HG03066 (cell line): ENCODE data around the gene RAD23A.

Source experiments
- ATAC-seq: cut with Tn5 transposase; IDR thresholded peaks from one replicate; pipeline ENCODE4 v1.9.1; 2021; ENCODE audit warnings: low read depth; ENCODE audit not compliant: unreplicated experiment

Gene RAD23A

DNA sequence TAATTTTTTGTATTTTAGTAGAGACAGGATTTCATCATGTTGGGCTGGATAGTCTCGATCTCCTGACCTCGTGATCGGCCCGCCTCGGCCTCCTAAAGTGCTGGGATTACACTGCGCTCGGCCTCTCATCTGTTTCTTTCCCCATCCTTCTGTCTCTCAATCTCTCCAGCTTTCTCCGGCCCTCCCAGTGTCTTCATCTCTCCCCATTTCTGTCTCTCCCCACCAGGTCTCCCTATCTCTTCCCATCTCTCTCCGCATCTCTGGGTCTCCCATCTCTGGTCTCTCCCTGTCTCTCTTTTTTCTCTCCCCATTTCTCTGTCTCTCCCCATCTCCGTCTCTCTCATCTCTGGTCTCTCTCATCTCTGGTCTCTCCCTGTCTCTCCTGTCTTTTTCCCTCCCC is 37.4 kb downstream of the RAD23A start:
- no peak for ATAC-seq

DNA sequence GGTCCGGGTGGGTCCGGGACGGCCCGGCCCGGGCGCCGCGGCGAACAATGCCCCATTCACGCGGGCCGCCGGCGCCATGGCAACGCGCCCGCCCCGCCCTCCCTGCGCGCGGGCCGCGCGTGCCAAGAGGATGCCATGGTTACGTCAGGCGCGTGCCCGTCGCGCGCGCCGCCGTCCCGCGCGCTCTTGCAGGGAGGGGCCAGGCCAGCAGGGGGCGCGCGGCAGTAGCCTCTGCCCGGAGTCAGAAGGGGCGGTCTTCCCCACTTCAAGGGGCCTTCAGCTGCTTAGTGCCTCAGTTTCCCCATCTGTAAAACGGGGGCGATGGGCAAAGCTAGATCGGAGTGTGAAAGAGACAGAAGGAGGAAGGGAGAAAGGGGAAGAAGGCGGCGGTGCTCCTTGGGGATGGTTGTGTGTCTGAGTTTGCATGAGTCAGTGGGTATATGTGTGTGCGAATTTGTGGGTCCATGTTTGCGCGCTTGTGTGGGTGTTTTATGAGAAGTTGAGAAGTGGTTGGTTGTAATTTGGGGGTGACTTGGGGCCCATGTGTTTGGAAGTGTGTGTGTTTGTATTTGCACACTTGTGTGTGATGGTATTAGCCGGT is 38.0 kb downstream of the RAD23A start:
- ATAC-seq, result no peak

DNA sequence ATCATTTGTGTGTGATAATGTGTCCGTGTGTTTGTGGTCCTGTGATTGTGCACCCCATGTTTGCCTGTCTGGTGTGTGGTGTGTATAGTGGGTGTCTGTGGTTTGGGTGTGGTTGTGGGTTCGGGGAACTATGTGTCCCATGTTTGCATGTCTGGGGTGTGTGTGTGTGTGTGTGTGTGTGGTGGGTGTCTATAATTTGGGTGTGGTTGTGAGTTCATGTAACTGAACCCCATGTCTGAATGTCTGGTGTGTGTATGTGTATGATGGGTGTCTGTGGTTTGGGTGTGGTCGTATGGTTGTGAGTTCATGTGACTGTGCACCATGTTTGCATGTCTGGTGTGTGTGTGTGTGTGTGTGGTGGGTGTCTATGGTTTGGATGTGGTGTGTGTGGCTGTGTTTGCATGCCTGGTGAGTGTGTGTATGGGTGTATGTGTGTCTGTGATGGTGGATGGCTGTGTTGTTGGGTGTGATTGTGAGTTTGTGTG is 38.5 kb downstream of the RAD23A start:
- no peak for ATAC-seq

DNA sequence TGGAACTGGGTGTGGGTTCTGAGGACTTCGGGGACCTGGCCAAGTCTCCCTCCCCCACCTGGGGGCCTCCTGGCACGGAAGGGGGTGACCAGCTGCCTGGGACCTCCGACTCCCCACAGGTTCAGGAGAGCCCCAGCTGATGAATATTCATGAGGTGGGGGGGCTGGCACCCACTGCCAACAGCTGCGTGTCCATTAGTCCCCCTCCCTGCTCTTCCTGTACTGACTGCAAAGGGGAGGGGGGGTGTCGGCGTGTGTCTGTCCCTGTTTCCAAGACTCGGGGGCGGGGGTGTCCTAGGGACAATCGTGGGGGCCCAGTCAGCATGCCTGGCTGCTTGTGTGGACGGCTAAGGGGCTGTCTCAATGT is 39.0 kb downstream of the RAD23A start:
- no peak for ATAC-seq

DNA sequence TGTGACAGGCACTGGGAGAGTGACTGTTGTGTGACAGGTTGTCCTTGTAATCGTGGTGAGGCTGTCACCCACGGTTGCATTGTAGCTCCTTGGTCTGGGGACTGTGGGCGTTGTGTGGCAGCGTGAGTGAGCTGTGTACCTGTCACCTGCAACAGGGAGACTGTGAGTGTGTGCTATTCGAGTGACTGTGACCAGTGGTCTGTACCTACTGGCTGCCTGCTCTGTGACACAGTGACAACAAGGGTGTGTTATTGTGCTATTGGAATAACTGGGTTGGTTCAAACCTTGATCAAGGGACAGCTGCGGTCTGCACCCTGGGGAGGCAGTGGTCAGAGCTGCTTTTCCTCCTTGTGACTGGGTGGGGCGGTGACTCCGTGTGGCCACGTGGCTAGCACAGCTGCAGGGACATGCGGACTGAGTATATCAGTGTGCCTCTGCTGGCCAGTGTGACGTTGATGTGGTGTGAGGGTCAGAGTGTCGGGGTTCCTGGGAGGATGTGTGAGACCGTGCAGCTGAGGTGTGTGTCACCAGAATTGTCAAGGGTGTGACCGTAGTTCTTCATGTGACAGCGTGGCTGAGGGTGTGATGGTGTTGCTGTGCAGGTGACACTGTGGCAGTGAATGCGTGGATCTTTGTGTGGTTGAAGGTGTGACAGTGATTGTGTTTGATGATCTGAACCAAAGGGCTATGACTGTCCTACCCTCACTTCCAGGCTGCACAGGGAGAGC is 39.6 kb downstream of the RAD23A start:
- ATAC-seq, result no peak

DNA sequence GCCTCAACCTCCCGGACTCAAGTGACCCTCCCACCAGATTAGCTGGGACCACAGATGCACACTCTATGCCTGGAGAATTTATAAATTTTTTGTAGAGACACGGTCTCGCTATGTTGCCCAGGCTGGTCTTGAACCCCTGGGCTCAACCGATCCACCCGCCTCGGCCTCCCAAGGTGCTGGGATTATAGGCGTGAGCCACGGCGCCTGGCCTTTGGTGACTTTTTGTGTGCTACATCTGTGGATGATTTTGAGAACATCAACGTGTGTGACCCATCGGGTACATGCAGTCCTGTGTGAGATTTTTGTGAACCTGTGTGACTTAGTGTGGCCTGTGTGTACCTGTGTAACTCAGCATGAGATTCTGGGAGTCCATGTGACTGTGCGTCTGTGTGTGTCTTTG is 41.1 kb downstream of the RAD23A start:
- ATAC-seq, result no peak

DNA sequence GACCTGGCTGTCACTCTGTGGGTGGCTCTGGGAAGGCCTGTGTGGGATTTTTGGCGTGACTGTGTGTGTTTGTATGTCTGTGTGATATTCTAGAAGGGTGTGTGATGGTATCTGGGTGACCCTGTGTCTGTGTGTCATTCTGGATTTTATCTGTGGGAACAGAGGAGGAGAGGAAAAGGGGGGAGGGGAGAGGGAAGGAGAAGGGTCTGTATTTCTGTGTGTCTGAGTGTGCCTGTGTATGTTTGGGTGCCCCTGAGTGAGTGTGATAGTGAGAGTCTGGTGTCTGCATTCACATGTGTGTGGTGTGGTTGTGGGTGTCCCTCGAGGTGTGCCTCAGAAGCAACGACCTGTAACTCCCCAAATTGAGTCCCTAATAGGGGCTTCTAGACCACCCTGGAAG is 41.5 kb downstream of the RAD23A start:
- ATAC-seq, result no peak

DNA sequence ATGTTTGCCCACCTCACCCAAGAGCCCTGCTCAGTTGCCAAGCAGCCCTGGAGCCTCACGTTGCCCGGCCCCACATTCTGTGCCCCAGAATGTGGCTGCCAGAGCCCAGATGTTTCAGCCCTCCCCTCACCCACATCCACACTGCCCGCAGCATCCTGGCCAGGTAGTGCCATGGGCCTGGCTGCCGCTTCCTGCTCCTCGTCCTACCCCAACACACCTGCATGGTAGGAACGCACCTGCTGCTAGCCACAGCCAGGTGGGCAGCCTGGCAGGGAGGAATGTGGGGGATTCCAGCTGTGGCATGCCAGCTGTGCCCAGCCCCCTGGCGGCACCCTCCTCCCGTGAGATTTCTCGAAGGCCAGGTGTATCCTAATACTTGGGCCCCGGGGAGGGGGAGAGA is 42.1 kb downstream of the RAD23A start:
- ATAC-seq, result no peak

DNA sequence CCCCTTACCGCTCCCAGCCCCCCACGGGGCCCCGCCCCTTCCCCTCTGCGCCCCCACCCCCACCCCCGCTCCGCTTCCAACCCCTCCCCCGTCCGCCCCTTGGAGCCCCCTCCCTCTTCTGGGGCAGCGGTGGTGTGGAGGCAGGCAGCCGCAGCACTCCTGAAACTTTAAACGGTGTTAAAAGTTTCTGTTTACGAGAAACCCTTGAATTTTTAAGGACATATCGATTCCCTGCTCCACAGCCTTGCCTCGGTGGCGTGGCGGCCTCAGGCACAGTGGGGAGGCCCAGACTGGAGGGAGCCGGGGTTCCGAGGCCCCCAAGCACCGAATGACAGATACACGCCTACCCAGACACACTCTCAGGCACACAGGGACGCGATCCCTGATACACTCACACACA is 44.8 kb downstream of the RAD23A start:
- ATAC-seq, result no peak

DNA sequence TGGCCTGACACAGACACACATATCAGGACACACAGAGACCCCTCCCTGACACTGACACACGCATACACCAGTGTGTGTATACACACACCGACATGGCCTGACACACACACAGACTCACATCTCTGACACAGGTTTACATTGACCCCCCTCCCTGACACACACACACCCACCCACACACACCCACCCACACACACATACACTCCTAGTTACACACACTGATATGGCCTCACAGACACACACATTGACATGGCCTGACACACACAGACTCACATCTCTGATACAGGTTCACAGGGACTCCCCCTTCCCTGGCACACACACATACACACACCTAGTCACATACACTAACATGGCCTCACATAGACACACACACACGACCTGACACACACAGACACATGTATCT is 45.2 kb downstream of the RAD23A start:
- ATAC-seq, result no peak

DNA sequence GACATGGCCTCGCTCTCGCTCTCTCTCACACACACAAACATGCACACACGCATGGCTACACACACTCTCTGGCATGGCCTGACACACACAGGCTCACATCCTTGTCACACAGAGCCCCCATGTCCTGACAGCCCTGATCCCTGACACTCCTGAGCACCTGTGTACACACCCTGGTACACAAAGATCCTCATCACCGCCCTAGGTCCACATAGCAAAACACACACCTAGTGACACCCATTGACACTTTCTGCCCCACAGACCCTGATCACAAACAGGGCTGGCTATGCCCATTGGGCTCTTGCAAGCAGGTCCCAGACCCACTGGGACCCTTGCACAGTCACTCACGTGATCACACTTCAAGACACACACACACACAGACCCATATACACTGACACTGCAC is 45.6 kb downstream of the RAD23A start:
- ATAC-seq, result no peak

DNA sequence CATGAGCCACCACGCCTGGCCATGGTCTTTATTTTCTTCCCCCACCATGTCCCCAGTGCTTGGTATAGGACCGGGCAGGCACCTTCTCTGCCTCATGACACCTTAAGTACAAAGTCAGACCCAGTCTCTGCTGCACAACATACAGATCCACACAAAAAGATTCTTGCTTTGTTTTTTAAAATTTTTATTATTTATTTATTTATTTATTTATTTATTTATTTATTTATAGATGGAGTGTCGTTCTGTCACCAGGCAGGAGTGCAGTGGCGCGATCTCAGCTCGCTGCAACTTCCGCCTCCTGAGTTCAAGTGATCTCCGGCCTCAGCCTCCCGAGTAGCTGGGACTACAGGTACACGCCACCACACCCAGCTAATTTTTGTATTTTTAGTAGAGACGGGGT is 47.1 kb downstream of the RAD23A start:
- ATAC-seq, result no peak

DNA sequence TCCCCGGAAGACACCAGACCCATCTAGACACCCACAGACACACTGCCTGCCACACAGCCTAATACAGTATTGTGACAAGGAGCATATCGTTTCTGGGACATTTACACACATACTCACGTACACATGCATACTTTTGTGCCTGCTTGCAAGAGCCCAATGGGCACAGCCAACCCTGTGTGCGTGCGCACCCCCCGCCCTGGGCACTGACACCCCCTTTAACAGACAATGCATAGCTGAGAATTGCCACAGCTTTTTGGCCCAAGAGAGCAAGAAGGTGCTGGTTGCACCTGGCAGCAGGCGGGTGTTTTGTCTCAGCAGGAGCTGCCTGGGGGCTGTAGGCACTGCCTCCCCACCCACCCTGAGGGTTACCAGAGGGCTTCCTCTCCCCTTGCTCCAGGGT is 47.9 kb downstream of the RAD23A start:
- no peak for ATAC-seq

DNA sequence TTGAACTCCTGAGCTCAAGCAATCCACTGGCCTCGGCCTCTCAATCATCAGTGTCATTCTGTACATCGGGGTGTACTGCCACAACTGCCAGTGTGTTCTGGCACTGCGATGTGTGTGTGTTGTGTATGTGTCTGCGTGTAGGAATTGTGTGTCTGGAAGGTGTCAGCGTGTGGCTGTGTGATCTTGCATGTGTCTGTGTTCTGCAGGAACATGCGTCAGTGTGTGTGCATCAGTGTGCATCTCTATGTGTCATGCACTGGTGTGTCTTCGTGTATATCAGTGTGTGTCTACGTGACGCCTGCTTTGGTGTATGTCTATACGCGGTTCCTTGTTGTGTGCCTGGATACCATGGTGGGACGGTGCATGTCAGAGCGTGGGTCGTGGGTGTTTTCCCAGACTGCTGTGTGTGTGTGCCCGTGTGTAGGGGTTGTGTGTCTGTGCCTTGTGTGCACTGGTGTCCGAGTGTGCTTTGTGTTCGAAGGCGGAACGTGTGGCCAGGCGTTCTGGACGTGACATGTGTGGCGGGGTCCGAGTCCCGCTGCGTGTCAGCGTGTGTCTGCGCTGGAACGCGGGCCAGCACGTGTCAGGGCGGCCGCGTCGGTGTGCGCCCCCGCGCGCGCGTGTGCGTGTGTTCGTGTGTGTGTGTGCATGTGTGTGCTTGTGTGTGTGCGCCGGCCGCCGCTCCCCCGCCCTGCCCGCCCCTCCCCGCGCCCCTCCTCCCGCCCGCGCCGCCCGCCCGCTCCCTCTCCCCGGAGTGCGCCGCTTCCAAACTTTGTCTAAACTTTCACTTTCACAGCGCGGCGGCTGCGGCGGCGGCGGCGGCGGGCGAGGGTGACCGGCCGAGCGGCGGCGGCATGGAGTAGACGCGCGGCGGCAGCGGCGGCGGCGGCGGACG is 49.3 kb downstream of the RAD23A start, which contains the start of gene NFIX:
NFIX (plus strand) TSS at position 775 of the 895 bp plus-strand sequence. CDS start 363 bp downstream, outside the sequence.
- ATAC-seq, result no peak

DNA sequence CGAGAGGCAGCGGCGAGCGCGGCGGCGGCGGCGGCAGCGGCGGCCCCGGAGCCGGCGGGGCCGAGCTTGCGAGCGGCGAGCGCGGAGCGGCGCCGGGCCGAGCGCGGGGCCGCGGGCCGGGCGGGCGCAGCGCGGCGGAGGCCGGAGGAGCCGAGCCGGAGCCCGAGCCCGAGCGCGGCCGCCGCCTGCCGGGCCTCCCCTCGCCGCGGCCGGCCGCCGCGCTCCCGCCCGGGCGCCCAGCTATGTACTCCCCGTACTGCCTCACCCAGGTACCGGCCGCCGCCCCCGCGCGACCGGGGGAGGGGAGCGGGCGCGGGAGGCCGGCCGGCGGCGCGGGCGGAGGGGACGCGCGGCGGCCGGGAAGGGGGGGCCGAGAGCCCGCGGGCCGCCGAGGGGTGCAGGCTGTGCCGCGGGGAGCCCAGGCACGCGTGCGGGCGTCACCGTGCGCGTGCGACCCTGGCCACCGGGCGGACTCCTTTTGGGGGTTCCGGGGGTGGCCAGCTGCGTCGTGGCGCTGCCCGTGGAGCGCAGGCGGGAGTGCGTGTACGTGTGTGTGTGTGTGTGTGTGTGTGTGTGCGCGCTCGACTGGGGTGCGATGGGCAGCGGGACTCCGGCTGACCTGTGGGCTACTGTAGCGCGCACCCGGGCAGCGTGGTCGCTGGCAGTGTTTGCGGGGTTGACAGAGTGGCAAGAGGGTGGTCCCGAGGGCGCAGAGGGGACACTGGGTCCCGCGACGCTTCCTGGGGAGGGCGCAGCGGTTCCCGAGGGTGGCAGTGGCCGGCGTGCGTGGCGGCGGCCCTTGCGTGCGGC is 50.1 kb downstream of the RAD23A start:
- ATAC-seq, result no peak

DNA sequence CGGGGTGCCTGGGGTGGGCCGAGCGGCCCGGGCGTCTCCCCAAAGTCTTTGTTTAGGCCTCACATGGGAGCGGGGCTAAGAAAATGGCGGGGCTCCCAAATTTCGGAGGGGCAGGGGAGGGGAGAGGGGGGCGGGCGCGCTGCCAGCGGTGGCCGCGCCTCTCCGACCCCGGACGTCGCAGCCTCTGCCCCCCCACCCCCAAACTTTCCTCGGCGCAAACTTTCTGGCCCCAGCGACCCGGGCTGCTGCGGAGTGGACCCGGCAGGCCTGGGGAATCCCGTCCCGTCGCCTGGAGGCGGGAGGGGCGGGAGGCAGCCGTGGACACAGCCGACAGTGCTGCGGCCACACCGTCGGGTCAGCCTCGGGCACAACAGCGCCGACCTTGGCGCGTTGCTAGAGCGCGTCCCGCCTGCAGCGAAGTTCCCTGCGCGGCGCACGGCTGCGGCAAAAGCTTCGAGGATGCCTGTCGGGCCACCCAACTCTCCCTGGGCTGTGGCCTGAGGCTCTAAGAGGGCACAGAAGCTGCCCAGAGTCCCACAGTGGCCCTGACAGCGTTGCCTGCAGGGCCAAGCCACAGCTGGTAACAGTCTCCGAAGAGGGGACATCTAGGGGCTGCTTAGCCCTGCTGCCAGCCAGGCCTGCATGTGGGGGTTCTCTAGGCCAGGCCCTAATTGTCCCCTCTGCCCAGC is 50.9 kb downstream of the RAD23A start:
- no peak for ATAC-seq

DNA sequence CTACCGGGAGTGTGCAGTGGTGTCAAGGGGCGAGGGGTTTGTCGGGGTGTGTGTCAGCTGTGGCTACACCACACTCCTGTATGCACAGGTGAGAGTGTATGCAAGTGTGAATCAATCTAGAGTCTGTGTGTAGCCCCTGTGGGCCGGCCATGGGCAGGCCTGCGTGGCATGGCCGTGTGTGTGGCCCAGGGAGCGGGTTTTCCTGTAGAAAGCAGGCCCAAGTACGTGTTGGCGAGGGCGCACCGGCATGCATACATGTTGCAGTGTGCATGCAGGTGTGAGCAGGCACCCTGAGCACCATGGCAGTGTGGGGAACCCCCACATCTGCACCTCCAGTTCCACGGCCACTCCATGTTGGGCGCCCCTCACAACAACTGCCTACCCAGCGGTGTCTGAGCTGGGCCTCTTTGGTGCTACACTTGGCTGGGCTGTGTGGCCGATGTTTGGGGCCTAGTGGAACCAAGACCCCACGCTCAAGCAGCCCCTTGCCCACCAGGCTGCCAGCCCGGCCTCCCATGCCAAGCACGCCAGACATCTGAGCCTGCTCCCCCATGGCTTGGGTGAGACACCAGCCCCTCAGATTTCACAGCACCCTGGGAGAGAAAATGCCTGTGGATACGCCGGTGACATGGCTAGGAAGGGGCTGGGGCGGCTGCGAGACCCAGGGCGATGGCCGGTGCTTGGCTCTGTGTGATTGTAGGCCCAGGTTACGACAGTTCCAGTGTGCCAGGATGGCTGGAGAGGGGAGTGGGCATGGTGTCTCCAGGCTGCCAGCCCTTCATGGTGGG is 51.7 kb downstream of the RAD23A start:
- no peak for ATAC-seq

DNA sequence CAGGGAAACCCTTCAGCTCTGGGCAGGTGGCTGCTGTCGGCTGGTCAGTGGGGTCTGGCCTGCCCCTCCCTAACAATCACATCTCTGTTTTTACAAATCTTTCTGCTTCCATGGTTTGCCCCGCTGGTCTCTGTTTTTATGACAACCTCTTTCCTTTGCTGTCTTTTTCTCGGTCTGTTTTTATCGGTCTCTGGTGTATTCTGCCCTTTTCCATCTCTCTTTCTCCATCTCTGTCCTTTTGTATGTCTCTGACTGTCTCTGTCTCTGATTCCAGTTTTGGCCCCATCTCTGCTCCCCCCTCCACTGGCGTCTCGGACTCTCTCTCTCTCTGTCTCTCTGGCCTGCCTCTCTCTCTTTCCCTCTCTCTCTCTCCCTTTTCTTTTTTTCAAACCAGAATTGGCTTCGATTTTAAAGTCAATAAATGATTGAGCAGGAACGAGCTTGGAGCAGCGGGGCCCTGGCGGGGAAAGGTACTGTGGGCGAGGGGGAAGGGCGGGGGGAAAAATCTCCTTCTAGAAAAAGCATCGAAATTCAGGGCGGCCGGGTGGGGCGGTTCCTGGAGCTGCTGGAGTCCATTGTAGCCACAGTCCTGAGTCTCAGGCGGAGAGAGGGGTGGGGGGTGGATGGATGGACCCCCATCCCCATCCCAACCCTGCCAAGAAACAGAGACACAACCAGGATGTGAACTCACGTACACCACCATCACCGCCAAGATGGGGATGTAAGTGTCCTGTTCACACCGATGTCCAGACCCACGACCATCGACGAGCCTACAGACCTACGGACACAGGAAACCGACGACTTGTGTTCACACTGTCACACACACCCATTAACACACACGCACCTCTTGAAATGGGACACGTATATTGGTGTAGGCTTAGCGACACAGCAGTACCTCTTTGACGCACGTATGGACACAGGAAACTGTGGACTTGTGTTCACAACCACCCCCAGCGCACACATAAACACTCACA is 52.6 kb downstream of the RAD23A start:
- no peak for ATAC-seq
